SJCRH30 (cell line): ENCODE results near the gene OR4C11. TPM values are rescaled to one million over a fixed set of nuclear protein-coding genes. Genes with fewer than 3 reads are reported as not detected.

Source experiments
- DNase-seq, 2 experiments: peaks; one replicate each; pipeline ENCODE4 v3.0.0-alpha.2; 2015 to 2020
- H3K27ac ChIP-seq: fragments of 250-450 bp; sonication (Bioruptor Pico); 2 replicates; pipeline ENCODE4 v1.5.1; 2020; ENCODE audit warnings: mild to moderate bottlenecking, moderate library complexity
- H3K27me3 ChIP-seq: fragments of 250-450 bp; sonication (Bioruptor Pico); 2 replicates; pipeline ENCODE4 v1.5.1; 2020; ENCODE audit warnings: mild to moderate bottlenecking, moderate library complexity
- H3K36me3 ChIP-seq: fragments of 250-450 bp; sonication (Bioruptor Pico); 2 replicates; pipeline ENCODE4 v1.5.1; 2020; ENCODE audit warnings: mild to moderate bottlenecking, moderate library complexity
- H3K4me1 ChIP-seq: fragments of 250-450 bp; sonication (Bioruptor Pico); 2 replicates; pipeline ENCODE4 v1.5.1; 2020; ENCODE audit warnings: mild to moderate bottlenecking, moderate library complexity
- H3K4me3 ChIP-seq: fragments of 250-450 bp; sonication (Bioruptor Pico); 2 replicates; pipeline ENCODE4 v1.5.1; 2020; ENCODE audit warnings: mild to moderate bottlenecking, moderate library complexity
- H3K9me3 ChIP-seq: fragments of 250-450 bp; sonication (Bioruptor Pico); replicated peaks from 2 replicates; pipeline ENCODE4 v1.5.1; 2020; ENCODE audit warnings: mild to moderate bottlenecking, moderate library complexity
- total RNA-seq: library from RNA; depleted of rRNA; stranded (reverse); fragments of >200 nt; shearing (Covaris generic); gene quantifications from 2 replicates; pipeline ENCODE4 v1.2.3, GENCODE V29; 2014; rRNA removed

The OR4C11 gene, protein sequence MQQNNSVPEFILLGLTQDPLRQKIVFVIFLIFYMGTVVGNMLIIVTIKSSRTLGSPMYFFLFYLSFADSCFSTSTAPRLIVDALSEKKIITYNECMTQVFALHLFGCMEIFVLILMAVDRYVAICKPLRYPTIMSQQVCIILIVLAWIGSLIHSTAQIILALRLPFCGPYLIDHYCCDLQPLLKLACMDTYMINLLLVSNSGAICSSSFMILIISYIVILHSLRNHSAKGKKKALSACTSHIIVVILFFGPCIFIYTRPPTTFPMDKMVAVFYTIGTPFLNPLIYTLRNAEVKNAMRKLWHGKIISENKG
- total RNA-seq = not detected in 2 replicates

DNA sequence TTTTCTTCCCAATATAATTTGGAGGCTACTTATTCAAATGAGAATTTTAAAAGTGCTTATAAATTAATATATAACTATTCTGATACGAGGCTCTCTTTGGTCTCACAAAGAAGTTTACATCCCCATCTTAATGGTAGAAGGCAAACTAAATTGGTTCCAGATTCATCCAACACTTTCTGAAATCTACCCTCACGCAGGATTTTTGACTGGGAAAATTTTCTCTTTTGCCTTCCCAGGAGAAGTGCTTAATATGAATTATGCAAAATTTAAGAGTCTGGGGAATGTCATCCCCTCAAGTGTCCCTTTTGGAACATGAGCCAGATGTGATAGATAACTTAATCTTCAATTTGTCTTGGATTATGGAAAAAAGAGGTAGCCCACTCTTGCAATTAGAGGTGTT is at the start of gene OR4C11:
Gene OR4C11 (minus strand): TSS at position 101 of the 400 bp plus-strand sequence. CDS start 3,272 bp downstream, outside the sequence.
- no peaks in the 10 kb centered on the region for H3K9me3 ChIP-seq
- no peak within 1 kb of the TSS for H3K27ac ChIP-seq
- DNase-seq = no peak
- H3K36me3 ChIP-seq = no peaks in the 10 kb centered on the region
- H3K4me1 ChIP-seq = no peaks in the 10 kb centered on the region
- H3K4me3 ChIP-seq = no peak within 1 kb of the TSS
- no peaks in the 10 kb centered on the region for H3K27me3 ChIP-seq

DNA sequence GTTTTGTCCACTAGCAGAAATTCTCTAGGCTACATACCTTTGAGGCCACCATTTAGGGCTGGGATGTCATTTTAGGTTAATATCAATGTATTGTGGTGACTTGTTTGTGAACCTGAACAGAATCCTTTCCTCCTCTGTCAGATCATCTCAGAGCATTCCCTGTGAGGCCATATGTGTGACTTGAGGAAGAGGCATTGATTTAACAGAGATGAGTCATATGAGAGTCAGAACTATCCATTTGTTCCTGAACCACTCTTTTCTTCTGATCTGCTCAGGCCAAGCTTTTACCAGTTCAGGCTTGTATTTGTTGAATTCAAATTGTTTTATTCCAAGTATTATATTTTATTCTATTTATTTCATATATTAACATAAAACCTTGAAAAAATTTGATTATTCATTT is 47.7 kb upstream of the OR4C11 start:
- H3K27ac ChIP-seq = no peak overlapping the region
- no peaks in the 10 kb centered on the region for H3K4me1 ChIP-seq
- no peak for DNase-seq
- no peaks in the 10 kb centered on the region for H3K36me3 ChIP-seq
- no peaks in the 10 kb centered on the region for H3K9me3 ChIP-seq
- H3K4me3 ChIP-seq = no peak overlapping the region
- peaks cover 13% of the 10 kb centered on the region for H3K27me3 ChIP-seq

DNA sequence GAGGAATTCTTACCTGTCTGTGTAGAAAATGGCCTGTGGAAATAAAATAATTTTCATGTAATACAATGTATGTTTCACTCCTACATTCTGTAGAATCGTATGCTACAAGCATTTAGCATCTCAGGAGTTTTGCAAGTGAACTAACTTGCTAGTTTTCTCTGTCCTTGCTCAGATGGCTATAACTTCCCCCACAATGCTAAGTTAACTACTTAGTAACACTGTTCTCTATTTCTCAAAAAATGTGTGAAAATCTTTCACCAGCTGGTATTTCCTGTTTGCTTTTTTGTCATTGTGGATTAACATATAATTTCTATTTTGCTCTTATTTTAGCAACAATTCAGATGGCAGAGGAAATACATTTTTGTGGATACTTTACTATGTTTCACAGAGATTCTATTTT is 45.1 kb upstream of the OR4C11 start:
- Histone ChIP-seq H3K36me3 (no peaks in the 10 kb centered on the region), H3K4me1 (no peaks in the 10 kb centered on the region), H3K27ac (no peak overlapping the region), H3K9me3 (no peaks in the 10 kb centered on the region), H3K27me3 (peaks cover 10% of the 10 kb centered on the region), H3K4me3 (no peak overlapping the region)
- DNase-seq = no peak

DNA sequence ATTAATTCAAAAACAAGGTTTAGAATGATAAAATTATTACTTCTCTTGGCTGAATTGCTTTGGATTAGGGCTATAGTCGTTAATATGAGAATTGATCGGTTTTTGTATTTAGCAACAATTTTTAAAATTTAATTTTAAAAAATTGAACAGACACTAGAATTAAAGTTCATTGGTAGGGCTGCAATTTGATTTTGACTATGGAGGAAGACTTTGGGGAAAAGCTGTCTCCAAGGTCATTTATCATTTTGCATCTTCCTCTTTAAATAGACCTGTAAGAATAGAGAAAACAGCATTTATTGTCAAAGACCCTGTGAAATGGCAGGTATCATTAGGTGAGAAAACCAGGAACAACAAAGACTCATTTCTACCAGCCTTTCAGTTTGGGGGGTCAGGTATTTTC is 40.6 kb upstream of the OR4C11 start, which contains the start of gene OR4S2:
Gene OR4S2 (plus strand): TSS at position 301 of the 400 bp plus-strand sequence. CDS start 2,577 bp downstream, outside the sequence.
- Histone ChIP-seq H3K9me3 (no peaks in the 10 kb centered on the region), H3K27me3 (no peaks in the 10 kb centered on the region), H3K27ac (no peak within 1 kb of the TSS), H3K4me3 (no peak within 1 kb of the TSS), H3K4me1 (no peaks in the 10 kb centered on the region), H3K36me3 (no peaks in the 10 kb centered on the region)
- no peak for DNase-seq

DNA sequence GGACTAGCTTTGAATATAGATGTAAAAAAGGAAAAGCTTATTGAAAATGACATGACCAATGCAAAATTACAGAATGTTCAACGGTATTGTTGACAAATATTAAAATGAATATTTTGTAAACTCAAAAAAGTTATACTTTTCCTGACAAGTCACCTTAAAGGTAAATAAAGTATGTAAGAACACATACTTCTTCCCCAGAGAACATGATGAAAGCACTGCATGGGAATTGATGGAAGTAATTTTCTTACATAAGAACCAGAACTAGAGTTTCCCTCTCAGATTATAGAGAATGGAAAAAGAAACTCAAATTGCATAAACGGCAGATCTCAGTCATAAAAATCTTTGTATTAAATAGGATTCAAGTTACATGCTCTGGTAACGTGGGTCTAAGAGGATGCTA is 27.4 kb upstream of the OR4C11 start, which contains the start of gene OR4P4:
Gene OR4P4 (plus strand): TSS at position 301 of the 400 bp plus-strand sequence.
- H3K27me3 ChIP-seq = no peaks in the 10 kb centered on the region
- no peak within 1 kb of the TSS for H3K4me3 ChIP-seq
- DNase-seq = no peak
- H3K9me3 ChIP-seq = no peaks in the 10 kb centered on the region
- H3K36me3 ChIP-seq = no peaks in the 10 kb centered on the region
- no peaks in the 10 kb centered on the region for H3K4me1 ChIP-seq
- no peak within 1 kb of the TSS for H3K27ac ChIP-seq

DNA sequence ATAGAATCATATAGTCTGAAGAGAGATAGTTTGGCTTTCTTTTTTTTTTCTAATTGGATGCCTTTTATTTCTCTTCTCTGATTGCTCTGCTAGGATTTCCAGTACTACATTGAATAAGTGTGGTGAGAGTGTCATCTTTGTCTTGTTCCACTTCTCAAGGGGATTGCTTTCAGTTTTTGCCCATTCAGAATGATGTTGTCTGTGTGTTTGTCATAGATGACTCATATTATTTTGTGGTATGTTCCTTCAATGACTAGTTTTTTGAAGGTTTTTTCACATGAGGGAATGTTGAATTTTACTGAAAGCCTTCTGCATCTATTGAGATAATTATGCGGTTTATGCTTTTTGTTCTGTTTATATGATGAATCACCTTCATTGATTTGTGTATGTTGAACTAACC is 17.1 kb upstream of the OR4C11 start:
- H3K36me3 ChIP-seq = no peaks in the 10 kb centered on the region
- no peaks in the 10 kb centered on the region for H3K4me1 ChIP-seq
- H3K27ac ChIP-seq = no peak overlapping the region
- H3K9me3 ChIP-seq = no peaks in the 10 kb centered on the region
- no peaks in the 10 kb centered on the region for H3K27me3 ChIP-seq
- no peak overlapping the region for H3K4me3 ChIP-seq
- no peak for DNase-seq

DNA sequence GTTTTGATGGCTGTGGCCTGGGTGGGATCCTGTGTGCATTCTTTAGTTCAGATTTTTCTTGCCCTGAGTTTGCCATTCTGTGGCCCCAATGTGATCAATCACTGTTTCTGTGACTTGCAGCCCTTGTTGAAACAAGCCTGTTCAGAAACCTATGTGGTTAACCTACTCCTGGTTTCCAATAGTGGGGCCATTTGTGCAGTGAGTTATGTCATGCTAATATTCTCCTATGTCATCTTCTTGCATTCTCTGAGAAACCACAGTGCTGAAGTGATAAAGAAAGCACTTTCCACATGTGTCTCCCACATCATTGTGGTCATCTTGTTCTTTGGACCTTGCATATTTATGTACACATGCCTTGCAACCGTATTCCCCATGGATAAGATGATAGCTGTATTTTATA is 34.9 kb downstream of the OR4C11 start:
- no peaks in the 10 kb centered on the region for H3K4me1 ChIP-seq
- H3K27ac ChIP-seq = no peak overlapping the region
- no peaks in the 10 kb centered on the region for H3K27me3 ChIP-seq
- no peak overlapping the region for H3K4me3 ChIP-seq
- H3K36me3 ChIP-seq = no peaks in the 10 kb centered on the region
- no peak for DNase-seq
- H3K9me3 ChIP-seq = no peaks in the 10 kb centered on the region

DNA sequence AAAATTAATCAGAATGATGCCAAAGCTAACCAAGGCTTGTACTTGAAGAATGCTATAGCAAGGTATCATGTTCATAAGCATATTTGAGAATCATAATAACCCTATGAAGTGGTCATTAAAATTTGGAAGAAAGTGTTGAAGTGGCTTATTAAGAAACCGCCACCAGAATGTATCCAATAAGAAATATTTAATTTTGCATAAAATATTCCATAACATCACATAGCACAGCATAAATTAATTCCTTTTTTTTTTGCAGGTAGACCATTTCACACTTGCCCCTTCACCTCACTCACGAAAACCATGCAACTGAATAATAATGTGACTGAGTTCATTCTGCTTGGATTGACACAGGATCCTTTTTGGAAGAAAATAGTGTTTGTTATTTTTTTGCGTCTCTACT is 35.6 kb downstream of the OR4C11 start, which contains the start of gene OR4C16:
Gene OR4C16 (plus strand): TSS at position 301 of the 400 bp plus-strand sequence. CDS start 0 bp downstream, at position 301.
- Histone ChIP-seq H3K27ac (no peak within 1 kb of the TSS), H3K27me3 (no peaks in the 10 kb centered on the region), H3K36me3 (no peaks in the 10 kb centered on the region), H3K9me3 (no peaks in the 10 kb centered on the region), H3K4me3 (no peak within 1 kb of the TSS), H3K4me1 (no peaks in the 10 kb centered on the region)
- DNase-seq = no peak

DNA sequence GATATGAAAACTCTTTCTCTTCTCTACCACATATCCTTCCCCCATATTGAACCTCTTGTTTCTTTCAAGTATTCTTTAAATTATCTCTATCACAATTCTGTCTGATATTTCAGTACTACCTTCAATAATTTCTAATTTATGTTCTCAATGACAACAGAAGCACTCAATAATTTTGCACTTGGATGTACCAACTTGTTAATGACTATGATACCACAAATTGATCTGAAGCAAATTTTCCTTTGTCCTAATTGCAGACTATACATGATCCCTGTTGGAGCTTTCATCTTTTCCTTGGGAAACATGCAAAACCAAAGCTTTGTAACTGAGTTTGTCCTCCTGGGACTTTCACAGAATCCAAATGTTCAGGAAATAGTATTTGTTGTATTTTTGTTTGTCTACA is 53.3 kb downstream of the OR4C11 start, which contains the start of gene OR4C15:
Gene OR4C15 (plus strand): TSS at position 301 of the 400 bp plus-strand sequence. CDS start 0 bp downstream, at position 301.
- H3K4me1 ChIP-seq = no peaks in the 10 kb centered on the region
- no peaks in the 10 kb centered on the region for H3K27me3 ChIP-seq
- no peak for DNase-seq
- H3K9me3 ChIP-seq = no peaks in the 10 kb centered on the region
- H3K36me3 ChIP-seq = no peaks in the 10 kb centered on the region
- H3K4me3 ChIP-seq = no peak within 1 kb of the TSS
- no peak within 1 kb of the TSS for H3K27ac ChIP-seq

Other genes starting within 250 kb of the OR4C11 start
- gene OR4A15, start 239.7 kb downstream of the OR4C11 start, total RNA-seq = not detected in 2 replicates
- gene OR4C15, start 53.2 kb downstream of the OR4C11 start, total RNA-seq = not detected in 2 replicates
- gene OR4C16, start 35.5 kb downstream of the OR4C11 start, total RNA-seq = not detected in 2 replicates
- not detected in 2 replicates for gene OR4P4, start 27.5 kb upstream of the OR4C11 start, total RNA-seq
- not detected in 2 replicates for gene OR4S2, start 40.7 kb upstream of the OR4C11 start, total RNA-seq
- gene OR4C6, start 54.6 kb upstream of the OR4C11 start, total RNA-seq = not detected in 2 replicates
- gene OR5D13, start 165.8 kb upstream of the OR4C11 start, total RNA-seq = not detected in 2 replicates
- not detected in 2 replicates for gene OR5D14, start 187.9 kb upstream of the OR4C11 start, total RNA-seq
- gene OR5L1, start 203.7 kb upstream of the OR4C11 start, total RNA-seq = not detected in 2 replicates
- gene OR5D18, start 212.0 kb upstream of the OR4C11 start, total RNA-seq = not detected in 2 replicates
- not detected in 2 replicates for gene OR5L2, start 219.6 kb upstream of the OR4C11 start, total RNA-seq
- not detected in 2 replicates for gene OR5D16, start 231.1 kb upstream of the OR4C11 start, total RNA-seq